Omental fat pad (tissue), 4 donors: Measurements from ENCODE around the gene DCAF15. TPM values are rescaled to one million over a fixed set of nuclear protein-coding genes. Genes with fewer than 3 reads are reported as not detected.

ENCODE experiments used
- ATAC-seq: fragments of 150-250 bp; one replicate; pipeline ENCODE4 v1.9.1; 2016; ENCODE audit warnings: mild to moderate bottlenecking, moderate library complexity; ENCODE audit not compliant: low FRiP score
- DNase-seq: peaks from one replicate; pipeline ENCODE4 v3.0.0-alpha.2; 2019; ENCODE audit warnings: low spot score
- CTCF ChIP-seq, 3 donors: fragments of 450-650 bp; IDR thresholded peaks; one replicate each; pipeline ENCODE4 v1.5.1; 2016 to 2017; ENCODE audit warnings: antibody characterized with exemption in 3 of 3, mild to moderate bottlenecking in 3 of 3, moderate library complexity in 2 of 3
- total RNA-seq, 4 donors: library from RNA; depleted of rRNA; stranded (reverse); fragments of >200 nt; gene quantifications; one replicate each; pipeline ENCODE4 v1.1.0, GENCODE V29; 2016

The DCAF15 gene
- total RNA-seq, 4 donors from 2014 or later, result 8.9 to 22.9 (median 11.9) TPM

DNA sequence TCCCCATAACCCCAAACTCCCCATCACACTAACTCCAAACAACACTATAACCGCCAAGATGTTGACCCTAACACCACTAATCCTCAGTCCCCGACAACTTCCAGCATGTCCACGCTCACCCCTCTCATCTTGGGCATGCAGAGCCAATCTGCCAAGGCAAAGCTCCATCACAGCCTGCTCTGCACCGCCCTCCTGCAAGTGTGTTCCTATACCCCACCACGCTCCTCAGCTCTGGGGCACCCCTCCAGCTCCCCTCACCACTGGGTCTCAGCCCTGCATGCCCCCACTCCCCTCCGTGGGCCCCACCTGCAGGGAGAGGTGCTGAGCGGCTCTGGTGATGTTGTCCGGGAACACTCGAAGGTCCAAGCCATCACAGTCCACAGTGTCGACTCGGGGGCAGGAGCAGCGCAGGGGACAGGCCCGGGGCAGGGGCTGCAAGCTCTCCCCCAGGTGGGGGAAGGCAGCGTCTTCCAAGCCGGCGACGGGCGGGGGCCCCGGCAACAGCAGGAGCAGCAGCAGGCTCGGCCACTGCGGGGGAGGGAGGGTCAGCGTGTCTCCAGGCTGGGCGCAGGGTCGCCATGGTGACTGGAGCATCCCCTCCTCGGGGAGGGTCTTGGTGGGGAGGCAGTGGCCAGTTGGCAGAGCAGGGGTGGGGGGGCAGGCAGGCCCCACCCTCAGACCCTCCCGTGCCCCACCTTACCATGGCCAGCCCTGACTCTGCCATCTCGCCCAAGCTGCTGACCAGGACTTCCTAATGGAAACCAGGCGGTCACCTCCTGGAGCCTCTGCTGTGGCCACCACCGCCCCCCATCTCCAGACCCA lies 14.6 kb upstream of the DCAF15 start:
- ATAC-seq, result no peak
- no peak for TF ChIP-seq CTCF (IDR thresholded peaks at IDR 0.05)
- DNase-seq, result no peak

DNA sequence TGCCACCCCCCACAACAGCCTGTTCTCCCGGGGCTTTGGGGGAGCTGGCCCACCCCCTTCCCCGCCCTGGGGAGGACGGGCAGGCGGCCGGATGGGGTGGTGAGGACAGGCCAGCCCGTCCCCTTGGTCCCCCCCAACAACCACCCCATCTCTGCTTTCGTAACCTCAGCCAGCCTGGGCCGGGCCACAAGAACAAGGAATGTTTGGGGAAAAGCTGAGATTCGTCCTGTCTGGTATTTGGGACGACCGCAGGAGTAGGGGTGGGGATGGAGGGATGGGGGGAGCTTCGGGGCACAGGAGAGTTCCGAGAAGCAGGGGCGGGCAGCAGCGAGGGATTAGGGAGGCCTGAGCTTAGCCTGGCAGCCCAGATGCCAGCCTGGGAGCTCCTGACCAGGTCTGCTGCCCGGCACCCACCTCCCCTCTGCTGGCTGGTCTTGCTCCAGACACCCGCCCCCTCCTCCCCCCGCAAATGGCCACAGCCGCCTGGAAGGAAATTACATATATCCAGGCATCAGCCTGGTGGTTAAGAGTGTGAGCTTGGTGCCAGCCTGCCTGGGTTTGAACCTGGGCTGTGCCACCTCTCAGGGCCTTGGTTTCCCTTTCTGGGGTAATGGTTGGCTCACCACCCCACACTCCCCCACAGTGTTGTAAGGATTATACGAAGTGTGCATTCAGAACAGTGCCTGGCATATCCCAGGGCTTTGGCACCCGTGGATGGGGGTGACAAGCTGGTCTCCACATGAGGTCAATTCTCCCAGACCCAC lies 13.8 kb upstream of the DCAF15 start, which contains the start of gene PODNL1:
TSS of gene PODNL1 (minus strand) at position 117 of the 764 bp plus-strand sequence. CDS start 236 bp downstream, outside the sequence.
- no peak for TF ChIP-seq CTCF (IDR thresholded peaks at IDR 0.05)
- no peak for ATAC-seq
- no peak for DNase-seq

GRCh38 chr19:13942023-13942684 lies 10.2 kb upstream of the DCAF15 start:
- no peak for TF ChIP-seq CTCF (IDR thresholded peaks at IDR 0.05)
- DNase-seq (no peak), ATAC-seq (no peak)

GRCh38 chr19:13946414-13946813 lies 5.9 kb upstream of the DCAF15 start:
- no peak for TF ChIP-seq CTCF (IDR thresholded peaks at IDR 0.05)
- no peak for ATAC-seq
- no peak for DNase-seq

DNA sequence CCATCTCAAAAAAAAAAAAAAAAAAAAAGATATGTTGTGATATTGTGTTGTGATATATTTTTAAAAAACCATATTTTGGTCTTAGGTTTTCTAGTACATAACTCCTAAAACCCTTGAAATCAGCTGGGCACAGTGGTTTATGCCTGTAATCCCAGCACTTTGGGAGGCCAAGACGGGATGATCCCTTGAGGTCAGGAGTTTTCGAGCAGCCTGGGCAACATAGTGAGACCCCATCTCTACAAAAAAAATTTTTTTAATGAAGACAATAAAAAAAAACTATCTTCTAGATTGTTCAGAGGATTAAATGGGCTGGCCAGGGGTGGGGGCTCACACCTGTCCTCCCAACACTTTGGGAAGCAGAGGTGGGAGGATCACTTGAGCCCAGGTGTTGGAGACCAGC lies 1.3 kb upstream of the DCAF15 start:
- DNase-seq, result no peak
- TF ChIP-seq CTCF (IDR thresholded peaks at IDR 0.05), result no peak
- ATAC-seq, result no peak

DNA sequence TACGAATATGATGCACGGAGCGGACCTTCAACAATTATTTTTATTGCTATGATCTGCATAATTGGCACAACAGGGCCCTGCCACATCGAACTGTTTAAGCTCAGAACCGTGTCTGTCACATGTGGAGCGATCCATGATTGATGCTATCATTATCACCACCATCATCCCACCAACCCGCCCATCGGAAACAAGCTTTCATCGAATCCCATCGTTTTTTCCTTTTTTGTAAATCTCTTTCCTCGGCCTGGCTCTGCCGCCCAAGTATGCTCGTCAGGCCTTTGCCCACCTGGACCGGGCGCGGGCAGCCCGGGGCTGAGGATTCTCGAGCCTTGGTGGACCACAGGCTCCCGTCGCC lies 533 bp upstream of the DCAF15 start:
- no peak for DNase-seq
- no peak for ATAC-seq
- TF ChIP-seq CTCF (IDR thresholded peaks at IDR 0.05), result no peak
